Glutamatergic neuron (in vitro differentiated cells): Measurements from ENCODE around the gene FUT2. TPM values are rescaled to one million over a fixed set of nuclear protein-coding genes. Genes with fewer than 3 reads are reported as not detected.

ENCODE experiments used
- DNase-seq: peaks from one replicate; pipeline ENCODE4 v3.0.0; 2022
- H3K27ac Mint-ChIP-seq: one replicate; pipeline ENCODE4 v1.8.0; 2020; ENCODE audit warnings: mild to moderate bottlenecking, mixed read lengths, inconsistent platforms; ENCODE audit not compliant: unreplicated experiment
- H3K27me3 Mint-ChIP-seq: one replicate; pipeline ENCODE4 v1.8.0; 2020; ENCODE audit warnings: mild to moderate bottlenecking, moderate library complexity, mixed read lengths, inconsistent platforms; ENCODE audit not compliant: unreplicated experiment
- H3K36me3 Mint-ChIP-seq: one replicate; pipeline ENCODE4 v1.8.0; 2020; ENCODE audit warnings: mild to moderate bottlenecking, mixed read lengths, inconsistent platforms; ENCODE audit not compliant: unreplicated experiment
- H3K4me1 Mint-ChIP-seq: one replicate; pipeline ENCODE4 v1.8.0; 2020; ENCODE audit warnings: mild to moderate bottlenecking, low read depth, mixed read lengths, inconsistent platforms; ENCODE audit not compliant: unreplicated experiment
- H3K4me3 Mint-ChIP-seq: one replicate; pipeline ENCODE4 v1.8.0; 2020; ENCODE audit warnings: mild to moderate bottlenecking, mixed read lengths, inconsistent platforms; ENCODE audit not compliant: unreplicated experiment
- H3K9me3 Mint-ChIP-seq: one replicate; pipeline ENCODE4 v1.8.0; 2020; ENCODE audit warnings: mild to moderate bottlenecking, moderate library complexity, mixed read lengths, inconsistent platforms; ENCODE audit not compliant: unreplicated experiment
- CTCF ChIP-seq: fragments of 200-600 bp; sonication (generic); IDR thresholded peaks from one replicate; pipeline ENCODE4 v1.5.0; 2021; ENCODE audit not compliant: partially characterized antibody, unreplicated experiment
- total RNA-seq: library from RNA; stranded (reverse); fragmentation: NEBNext Ultra II Directional; extraction: Animal tissue kit (Norgen Biotek cat#: 25700); gene quantifications from one replicate; pipeline ENCODE4 v1.2.1, GENCODE V29; 2021; ENCODE audit not compliant: unreplicated experiment

Gene FUT2
- total RNA-seq, 1 donor from 2014 or later, result 0.22 TPM

DNA sequence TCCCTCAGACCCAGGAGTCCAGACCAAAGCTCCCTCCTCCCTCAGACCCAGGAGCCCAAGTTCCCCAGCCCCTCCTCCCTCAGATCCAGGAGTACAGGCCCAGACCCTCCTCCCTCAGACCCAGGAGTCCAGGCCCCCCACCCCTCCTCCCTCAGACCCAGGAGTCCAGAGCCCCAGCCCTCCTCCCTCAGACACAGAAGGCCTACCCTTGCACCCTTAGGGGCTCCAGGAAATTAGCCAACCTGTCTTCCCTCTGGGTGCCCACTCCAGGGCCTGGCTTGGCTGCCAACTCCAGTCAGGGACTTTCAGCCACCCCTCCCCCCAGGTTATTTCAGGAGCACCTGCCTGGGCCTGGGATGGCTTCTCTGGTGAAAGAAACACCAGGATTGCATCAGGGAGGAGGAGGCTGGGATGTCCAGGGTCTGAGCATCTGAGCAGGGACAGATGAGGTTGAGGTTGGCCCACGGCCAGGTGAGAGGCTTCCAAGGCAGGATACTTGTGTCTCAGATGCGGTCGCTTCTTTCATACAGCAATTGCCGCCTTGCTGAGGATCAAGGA, 59.4 kb downstream of the FUT2 start, which contains the start of gene FGF21:
TSS of gene FGF21 (plus strand) at position 441 of the 558 bp plus-strand sequence. CDS start 713 bp downstream, outside the sequence.
- peaks cover 7% of the 10 kb centered on the region for H3K4me1 Mint-ChIP-seq
- no peak within 1 kb of the TSS for H3K4me3 Mint-ChIP-seq
- H3K9me3 Mint-ChIP-seq, result peaks cover 2% of the 10 kb centered on the region
- DNase-seq, result no peak
- no peak for TF ChIP-seq CTCF
- no peak within 1 kb of the TSS for H3K27ac Mint-ChIP-seq
- H3K36me3 Mint-ChIP-seq, result no peaks in the 10 kb centered on the region
- H3K27me3 Mint-ChIP-seq, result peaks cover 18% of the 10 kb centered on the region

Other genes with a start within 250 kb of the FUT2 start
- gene GRWD1, start 250.0 kb upstream of the FUT2 start, total RNA-seq, result 25.0 TPM
- 1.0 TPM for gene KCNJ14, start 240.4 kb upstream of the FUT2 start, total RNA-seq
- 233 TPM for gene CYTH2, start 226.6 kb upstream of the FUT2 start, total RNA-seq
- gene LMTK3, start 184.1 kb upstream of the FUT2 start, total RNA-seq, result 36.3 TPM
- gene SULT2B1, start 143.8 kb upstream of the FUT2 start, total RNA-seq, result not detected
- not detected for gene SPACA4, start 89.2 kb upstream of the FUT2 start, total RNA-seq
- 1.5 TPM for gene FAM83E, start 80.9 kb upstream of the FUT2 start, total RNA-seq
- 1,011 TPM for gene RPL18, start 76.8 kb upstream of the FUT2 start, total RNA-seq
- gene SPHK2, start 76.5 kb upstream of the FUT2 start, total RNA-seq, result 146 TPM
- 2.9 TPM for gene DBP, start 58.6 kb upstream of the FUT2 start, total RNA-seq
- gene CA11, start 49.8 kb upstream of the FUT2 start, total RNA-seq, result 7.8 TPM
- gene NTN5, start 23.0 kb upstream of the FUT2 start, total RNA-seq, result 1.8 TPM
- gene MAMSTR, start 23.8 kb downstream of the FUT2 start, total RNA-seq, result 2.7 TPM
- gene RASIP1, start 44.6 kb downstream of the FUT2 start, total RNA-seq, result 6.2 TPM
- gene IZUMO1, start 50.9 kb downstream of the FUT2 start, total RNA-seq, result not detected
- gene FUT1, start 56.7 kb downstream of the FUT2 start, total RNA-seq, result 4.4 TPM
- gene FGF21, start 59.6 kb downstream of the FUT2 start, total RNA-seq, result not detected
- gene BCAT2, start 115.1 kb downstream of the FUT2 start, total RNA-seq, result 22.3 TPM
- gene HSD17B14, start 140.5 kb downstream of the FUT2 start, total RNA-seq, result 1.0 TPM
- gene PLEKHA4, start 172.6 kb downstream of the FUT2 start, total RNA-seq, result 9.4 TPM
- 106 TPM for gene PPP1R15A, start 176.4 kb downstream of the FUT2 start, total RNA-seq
- gene TULP2, start 202.8 kb downstream of the FUT2 start, total RNA-seq, result not detected
- 115 TPM for gene NUCB1, start 204.3 kb downstream of the FUT2 start, total RNA-seq
- gene DHDH, start 237.7 kb downstream of the FUT2 start, total RNA-seq, result not detected